G401 (cell line): Measurements from ENCODE around the gene AUTS2. TPM values are rescaled to one million over a fixed set of nuclear protein-coding genes. Genes with fewer than 3 reads are reported as not detected.

Experiments
- DNase-seq: peaks from one replicate; pipeline ENCODE4 v3.0.0-alpha.2; 2015; ENCODE audit warnings: low spot score
- in situ Hi-C: cut with HindIII; loops from 2 replicates; pipeline ENCODE4 v1.10.0; 2016; ENCODE audit warnings: low sequenced_read_pairs, mixed read lengths
- total RNA-seq: library from RNA; depleted of rRNA; stranded (reverse); fragments of >200 nt; shearing (Covaris generic); gene quantifications from 2 replicates; pipeline ENCODE4 v1.2.3, GENCODE V29; 2014

The AUTS2 gene
- total RNA-seq, 1 experiment from 2014 or later = 4.4 TPM

DNA sequence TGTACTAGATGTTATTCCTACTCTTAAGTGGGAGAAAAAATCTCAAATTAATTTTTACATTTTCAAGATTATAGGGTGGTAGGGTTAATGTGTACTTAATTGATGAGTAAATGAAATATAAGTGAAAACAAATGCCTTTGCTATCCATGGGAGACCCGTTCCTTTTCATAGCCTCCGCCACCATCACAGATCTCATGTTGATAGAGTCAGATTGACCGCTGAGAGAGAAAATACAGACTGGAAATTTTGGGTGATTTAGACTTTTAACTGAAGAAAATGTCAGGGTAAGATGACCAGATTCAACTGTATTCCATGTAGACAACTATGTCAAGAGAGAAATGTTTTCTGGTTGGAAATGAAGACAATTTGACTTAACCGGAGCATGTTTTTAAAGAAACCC lies 446.2 kb downstream of the AUTS2 start:
- in situ Hi-C loops = no loop called here

DNA sequence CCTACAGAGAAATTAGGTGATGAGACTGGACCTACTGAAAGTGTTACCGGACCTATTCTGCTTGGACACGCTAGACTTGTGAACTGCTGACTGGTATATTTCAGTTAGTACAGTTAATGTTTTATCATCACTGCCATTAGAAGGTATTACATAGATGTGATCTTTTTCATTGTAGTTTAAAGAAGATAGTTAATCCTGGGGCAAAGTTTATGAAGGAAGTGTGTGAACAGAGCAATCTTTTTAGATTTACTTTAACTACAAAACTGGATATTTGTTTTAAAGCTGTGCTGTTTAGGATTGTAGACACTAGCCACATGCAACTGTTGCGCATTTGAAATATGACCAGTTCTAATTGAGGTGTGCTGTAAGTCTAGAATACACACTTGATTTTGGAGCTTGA lies 446.7 kb downstream of the AUTS2 start:
- no peak for DNase-seq
- in situ Hi-C loops = no loop called here

More for the DNA sequence above, 446.2 kb downstream of the AUTS2 start:
- DNase-seq = no peak

DNA sequence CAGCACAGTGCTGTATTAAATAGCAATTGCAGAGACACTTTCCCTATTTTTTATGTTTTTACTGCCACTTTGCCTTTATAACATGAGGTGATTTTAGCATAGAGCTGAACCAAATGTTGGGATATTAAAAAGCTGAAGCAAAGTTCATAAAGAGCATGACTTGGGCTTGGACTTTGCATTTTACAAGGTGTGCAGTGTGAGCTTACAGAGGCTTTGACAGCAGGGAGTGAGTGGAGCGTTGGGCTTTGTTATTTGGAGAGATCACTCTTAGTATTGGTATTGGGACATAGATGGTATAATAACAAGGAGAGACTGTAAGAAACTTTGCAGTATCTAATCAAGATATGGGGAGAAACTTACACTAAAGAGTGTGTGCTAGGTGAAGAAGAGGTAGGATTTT lies 449.1 kb downstream of the AUTS2 start:
- DNase-seq = no peak
- in situ Hi-C loops = no loop called here

DNA sequence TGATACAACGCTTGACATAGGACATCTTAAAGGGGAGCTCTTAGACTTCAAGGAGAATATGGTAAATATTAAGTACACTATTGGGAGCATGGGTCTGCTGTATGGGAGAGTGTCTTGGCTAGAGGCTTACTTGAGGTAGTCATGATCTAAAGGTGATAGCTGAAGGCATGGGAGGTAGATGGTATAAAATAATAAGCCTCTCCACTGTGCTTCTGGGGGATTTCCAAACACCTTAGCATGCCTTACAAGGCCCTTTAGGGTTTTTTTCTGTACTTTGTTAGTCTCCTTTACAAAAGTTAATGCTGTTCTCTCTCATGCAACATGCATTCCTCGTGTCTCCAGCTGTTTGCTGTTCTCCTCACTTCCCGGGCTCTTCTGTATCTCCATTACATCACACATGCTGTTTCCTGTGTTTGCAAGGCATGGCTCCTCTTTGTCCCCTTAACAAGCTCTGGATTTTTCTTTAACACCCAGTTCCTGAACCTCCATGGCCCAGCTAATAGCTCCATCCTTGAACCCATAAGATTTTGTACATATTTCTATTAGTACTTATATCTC lies 449.7 kb downstream of the AUTS2 start:
- DNase-seq = no peak
- in situ Hi-C loops = no loop called here

DNA sequence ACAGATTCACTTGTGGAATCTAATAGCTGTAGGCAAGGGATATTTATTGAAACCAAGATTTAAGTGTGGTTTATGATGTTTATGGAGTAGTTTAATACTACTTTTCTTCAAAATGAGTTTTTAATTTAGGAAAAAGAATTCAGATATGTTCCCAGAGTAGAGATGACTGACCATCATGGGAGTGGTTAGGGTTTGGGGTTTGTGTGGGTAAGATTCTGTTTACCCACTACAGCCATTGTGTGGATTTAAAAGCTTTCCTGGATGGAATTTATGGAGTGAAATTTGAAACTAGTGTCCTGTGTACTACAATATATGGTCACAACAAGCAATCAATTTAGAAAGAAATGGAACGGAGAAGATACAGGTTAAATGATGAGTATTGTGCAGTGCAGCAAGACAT lies 453.5 kb downstream of the AUTS2 start:
- in situ Hi-C loops = no loop called here
- no peak for DNase-seq

DNA sequence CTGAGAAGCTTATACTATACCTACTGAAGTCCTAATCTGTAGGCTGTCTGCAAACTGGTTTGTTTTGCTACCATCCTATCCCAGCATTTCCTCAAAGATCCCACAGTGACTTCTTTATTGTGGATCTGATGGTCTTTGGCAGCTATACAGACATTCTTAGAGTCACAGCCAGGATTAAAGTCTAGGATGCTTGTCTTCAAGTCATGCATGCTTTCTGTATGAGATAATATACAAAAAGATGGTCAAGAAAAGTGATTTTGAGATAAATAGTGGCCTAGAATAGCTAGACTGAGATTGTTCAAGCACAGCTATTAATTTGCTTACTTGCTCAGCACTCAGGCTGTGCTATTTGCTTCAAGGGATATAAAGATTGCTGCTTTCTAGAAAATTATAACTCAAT lies 454.4 kb downstream of the AUTS2 start:
- in situ Hi-C loops = no loop called here
- DNase-seq = no peak

DNA sequence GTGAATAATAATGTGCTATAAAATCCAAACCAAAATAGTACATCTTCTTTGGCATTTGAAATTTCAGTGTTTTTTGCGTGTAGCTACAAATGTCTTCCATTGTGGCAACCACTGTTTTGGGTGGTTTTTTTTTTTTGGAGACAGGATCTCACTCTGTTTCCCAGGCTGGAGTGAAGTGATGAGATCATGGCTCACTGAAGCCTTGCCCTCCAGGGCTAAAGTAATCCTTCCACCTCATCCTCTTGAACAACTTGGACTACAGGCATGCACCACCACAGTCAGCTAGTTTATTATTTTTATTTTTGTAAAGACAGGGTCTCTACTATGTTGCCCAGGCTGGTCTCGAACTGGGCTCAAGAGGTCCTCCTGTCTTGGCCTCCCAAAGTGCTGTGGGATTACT lies 455.1 kb downstream of the AUTS2 start:
- DNase-seq = no peak
- in situ Hi-C loops = no loop called here

DNA sequence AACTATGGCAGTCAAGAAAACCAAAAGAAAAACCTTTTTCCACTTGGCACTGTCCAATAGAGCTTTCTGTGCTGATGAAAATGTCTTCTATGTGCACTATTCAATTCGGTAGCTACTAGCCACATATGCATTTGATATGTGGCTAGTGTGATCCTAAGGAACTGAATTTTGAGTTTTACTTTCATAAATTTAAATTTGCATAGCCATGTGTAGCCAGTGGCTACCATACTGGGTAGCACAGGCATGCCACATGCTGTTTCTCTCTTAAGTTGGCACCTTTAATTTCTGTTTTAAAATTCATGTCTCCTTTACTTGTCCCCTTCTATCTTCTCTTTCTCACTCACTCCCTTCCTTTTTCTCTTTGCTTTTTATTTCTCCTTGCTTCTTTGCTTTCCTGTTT lies 455.7 kb downstream of the AUTS2 start:
- DNase-seq = no peak
- in situ Hi-C loops = no loop called here

DNA sequence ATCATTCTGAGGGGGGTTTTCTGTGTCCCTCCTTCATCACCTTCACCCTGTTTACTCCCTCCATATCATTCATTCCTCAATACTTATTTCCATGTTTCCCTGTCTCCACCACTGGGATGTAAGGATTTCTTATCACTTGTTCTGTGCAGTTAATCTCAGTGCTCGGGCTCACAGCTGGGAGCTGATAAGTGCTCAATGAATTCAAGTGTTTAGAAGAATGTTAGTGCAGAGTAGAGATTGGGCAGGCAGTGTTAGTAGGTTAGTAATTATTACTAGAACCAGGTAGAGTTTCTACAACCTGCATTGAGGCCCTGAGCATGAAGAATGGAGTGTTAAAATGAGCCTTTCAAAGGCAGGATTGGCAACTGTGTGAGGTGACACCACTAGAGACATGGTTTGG lies 458.1 kb downstream of the AUTS2 start:
- DNase-seq = no peak
- in situ Hi-C loops = no loop called here

DNA sequence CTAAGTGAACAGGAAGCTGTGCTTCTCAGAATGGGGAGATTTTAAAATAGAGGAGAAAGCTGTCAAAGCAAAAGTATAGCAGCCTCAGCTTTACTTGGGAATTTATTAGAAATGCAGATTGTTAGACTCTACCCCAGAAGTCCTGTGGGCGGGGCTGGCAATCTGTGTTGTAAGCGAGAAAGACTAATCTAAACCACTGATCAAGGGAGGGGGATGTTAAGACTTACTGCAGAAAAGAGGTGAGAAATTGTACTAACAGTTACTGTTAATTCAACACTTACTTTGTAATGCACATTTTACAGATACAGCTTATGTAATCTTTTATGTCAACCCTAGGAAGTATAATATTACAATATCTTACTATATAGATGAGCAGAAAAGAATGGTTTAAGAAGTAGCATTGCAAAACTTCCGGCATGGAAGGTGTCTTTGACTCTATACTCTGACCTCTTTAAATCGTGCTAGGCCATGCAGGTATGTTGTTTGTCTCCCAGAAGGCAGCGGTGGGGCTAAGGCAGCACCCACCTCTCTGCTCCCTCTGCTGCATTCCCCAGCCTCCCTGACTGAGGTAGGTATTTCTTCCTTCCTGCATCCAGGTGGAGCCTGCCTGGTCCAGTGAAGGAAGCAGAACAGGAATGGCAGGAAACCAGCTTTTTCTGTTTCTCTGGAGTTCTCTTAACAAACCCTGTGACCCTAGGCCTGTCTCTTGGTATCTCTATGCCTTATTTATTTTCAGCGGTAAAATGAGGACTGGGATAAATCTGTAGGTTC lies 462.2 kb downstream of the AUTS2 start:
- no peak for DNase-seq
- in situ Hi-C loops = no loop called here

DNA sequence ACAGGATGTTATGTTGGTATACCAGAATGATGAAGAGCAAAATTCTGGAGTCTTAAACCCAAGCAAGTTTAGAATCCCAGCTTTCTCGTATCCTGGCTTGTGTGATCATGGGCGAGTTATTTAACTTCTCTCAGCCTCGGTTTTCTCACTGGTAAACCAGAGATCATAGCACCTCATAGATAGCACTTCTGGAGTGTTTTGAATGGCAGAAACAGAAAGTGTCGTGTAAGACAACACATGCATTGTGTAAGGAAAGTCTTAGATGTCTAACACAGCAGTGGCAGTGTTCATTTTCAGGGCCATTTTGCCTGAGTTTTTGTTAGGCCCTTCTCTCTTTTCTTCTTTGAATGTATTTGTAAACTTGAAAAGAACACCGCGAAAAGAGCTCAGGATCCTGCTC lies 465.1 kb downstream of the AUTS2 start:
- in situ Hi-C loops = no loop called here
- DNase-seq = no peak

DNA sequence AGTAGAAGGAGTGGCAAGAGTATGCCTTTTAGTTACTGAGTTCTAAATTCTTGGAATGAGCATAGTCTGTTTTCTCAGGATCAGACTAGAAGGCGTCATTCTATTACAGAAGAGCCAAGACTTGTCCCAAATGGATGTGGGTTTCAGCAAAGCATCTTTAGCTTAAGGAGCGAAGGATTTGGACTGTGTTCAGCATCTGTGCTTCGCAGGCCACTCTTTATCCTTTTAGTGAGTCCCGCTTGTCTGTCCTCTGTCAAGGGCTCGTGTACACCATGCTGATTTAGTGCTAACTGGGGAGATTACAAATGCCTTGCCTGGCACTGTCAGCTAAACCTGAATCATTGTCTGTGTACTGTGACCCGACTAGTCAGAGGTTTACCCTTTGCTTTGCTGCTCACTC lies 465.7 kb downstream of the AUTS2 start:
- in situ Hi-C loops = no loop called here

DNA sequence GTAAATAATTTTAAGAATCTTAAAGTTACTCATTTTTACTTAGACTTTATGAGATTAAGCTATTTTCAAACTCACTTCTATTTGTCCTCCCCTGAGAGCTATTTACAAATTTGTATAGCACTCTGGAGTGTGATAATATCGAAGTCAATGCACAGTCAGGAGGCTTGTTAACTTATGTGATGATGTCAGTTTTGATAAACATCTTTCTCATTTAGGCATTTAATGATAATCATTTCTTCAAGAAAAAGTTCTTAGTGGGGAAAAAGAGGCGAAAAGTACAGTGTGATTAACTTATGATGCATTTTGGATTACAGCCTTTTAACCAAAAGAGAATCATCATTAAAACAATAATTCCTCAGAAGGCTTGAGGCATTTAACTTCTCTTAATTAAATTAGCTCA lies 468.6 kb downstream of the AUTS2 start:
- in situ Hi-C loops = no loop called here
- no peak for DNase-seq

More for the DNA sequence above, 465.7 kb downstream of the AUTS2 start:
- no peak for DNase-seq

DNA sequence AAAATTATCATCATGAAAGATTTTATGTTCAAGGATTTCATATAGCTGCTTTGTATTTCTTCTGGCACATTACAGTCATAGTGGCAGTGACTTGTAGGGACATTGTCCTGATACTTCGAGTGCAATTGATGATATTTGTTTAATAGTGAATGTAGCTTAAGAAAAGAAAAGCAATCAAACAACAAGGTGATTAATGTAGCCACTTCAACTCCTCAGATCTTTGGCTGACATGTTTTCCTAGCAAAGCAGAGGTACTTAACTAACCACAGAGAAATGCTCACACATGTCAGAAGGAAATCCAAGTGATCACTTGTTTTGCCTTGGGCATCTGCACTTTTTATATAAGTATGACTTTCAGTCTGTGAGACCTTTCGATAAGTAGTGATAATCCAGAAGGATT lies 470.3 kb downstream of the AUTS2 start:
- in situ Hi-C loops = no loop called here
- DNase-seq = no peak

DNA sequence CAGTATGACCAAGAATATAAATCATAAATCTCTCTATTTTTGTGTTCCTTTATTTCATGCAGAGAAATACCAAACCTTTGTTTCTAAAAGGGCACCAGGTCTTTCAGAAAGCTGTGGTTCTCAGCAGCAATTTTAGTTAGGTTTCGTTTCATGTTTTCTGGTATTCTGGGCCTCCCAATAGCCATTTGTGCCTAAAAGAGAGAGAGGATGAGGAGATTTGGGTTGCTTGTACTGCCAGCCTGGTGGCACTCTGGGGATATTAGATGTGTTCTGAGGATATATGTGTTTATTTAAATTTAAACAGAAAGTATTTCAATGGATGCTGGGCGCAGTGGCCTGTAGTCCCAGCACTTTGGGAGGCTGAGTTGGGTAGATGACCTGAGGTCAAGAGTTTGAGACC lies 471.7 kb downstream of the AUTS2 start:
- DNase-seq = no peak
- in situ Hi-C loops = no loop called here

DNA sequence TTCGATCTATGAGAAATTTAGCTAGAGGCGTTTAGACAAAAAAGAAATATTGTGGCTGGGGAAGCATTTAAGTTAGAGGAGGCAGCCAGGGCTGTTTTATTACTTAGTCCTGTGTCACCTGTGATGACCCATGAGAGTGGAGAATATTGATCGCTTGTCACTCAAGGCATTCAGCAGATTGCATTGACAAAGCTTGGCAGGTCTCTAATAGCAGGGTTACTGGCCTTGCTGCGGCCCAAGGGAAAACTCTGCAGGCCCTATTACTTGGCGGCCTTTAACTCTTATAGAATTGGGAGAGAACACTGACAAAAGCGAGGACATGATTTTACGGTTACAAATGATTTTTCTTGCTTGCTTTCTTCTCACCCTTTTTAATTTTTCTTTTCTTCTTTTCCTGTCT lies 473.5 kb downstream of the AUTS2 start:
- no peak for DNase-seq
- in situ Hi-C loops = no loop called here

DNA sequence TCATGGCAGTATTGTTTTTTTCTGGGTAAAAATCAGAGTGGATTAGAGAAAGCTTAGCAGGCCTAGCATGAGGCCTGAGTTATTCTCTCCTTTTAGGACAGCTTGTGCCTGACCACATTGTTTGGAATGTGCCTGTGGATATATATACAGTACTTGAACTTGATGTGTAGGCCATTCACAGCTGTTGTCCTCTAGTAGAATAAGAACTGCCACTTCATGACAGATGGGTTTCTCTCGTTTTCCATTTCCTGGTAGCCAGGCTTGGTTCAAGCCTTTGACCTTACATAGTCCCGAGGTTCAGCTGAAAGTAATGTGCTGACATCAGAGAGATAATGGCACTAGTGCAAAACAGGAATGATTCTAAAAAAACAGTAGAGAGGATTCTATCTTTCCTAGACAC lies 473.9 kb downstream of the AUTS2 start:
- DNase-seq = no peak
- in situ Hi-C loops = no loop called here

DNA sequence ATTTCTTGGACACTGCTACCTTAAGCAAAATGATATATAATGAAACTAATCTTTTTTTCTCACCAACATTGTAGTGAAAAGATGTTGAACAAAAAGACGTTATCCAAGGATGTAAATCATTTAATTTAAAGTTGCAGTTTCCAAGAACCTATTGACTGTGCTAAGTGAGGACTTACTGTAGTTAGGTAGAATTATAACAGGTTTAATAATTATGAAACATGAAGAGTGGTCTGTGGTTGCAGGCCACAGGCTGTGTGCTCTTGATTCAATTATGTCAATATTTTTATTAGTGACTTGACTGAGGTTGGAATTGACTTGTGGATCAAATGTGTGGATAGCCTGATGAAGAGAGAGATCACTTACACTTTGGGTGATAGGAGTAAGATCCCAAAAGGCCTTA lies 478.1 kb downstream of the AUTS2 start:
- in situ Hi-C loops = no loop called here
- DNase-seq = no peak

DNA sequence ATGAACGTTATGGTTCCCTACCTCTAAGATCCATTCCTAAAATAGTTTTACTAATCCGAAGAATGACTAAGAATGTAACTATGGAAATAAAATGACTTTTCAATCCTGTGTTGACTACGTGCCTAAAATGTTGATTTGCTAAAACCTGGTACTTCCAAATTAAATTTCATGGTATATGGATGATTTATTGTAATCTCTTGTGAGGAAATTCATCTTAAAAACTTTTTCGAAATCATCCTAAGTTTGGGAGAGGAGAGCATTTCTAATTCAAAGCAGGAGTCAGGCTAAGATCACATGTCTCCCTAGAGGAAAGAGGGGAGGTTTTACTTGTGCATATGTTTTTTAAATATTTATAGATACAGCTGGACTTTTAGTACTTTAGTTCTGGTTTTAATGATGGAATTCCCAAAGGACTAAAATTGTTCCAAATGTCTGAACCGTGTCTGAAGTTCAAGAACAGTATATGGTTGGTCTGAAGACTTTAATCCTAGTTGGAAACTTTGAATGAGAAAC lies 483.9 kb downstream of the AUTS2 start:
- DNase-seq = no peak
- in situ Hi-C loops = no loop called here

DNA sequence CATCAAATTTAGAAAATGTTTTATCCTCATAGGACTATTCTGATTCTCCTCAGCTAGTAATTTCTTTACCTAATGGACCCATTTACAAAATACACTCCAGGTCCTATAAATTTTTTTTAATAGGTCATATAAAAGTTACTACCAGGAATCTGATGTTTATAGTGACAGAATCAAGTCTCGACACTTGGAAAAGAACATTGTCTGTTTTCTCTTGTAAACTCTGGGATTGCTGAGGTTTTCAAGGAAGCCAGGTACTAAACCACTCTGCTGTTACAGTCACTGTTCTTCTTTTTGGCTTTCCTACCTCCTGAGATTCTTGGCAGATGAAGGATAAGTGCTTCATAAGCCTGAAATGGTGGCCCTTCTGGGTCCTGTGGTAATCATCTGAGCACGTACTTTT lies 493.1 kb downstream of the AUTS2 start:
- in situ Hi-C loops = no loop called here

More for the DNA sequence above, 493.1 kb downstream of the AUTS2 start:
- DNase-seq = no peak
